Endodermal cell (in vitro differentiated cells): ENCODE data around the gene NEDD9. TPM values are rescaled to one million over a fixed set of nuclear protein-coding genes. Genes with fewer than 3 reads are reported as not detected.

ENCODE experiments used
- DNase-seq: peaks from one replicate; pipeline ENCODE4 v3.0.0-alpha.2; 2017
- H3K27ac ChIP-seq: 2 replicates; pipeline ENCODE4 v1.5.1; 2013; ENCODE audit warnings: mild to moderate bottlenecking, low read depth, low read length, moderate library complexity
- H3K27me3 ChIP-seq: 2 replicates; pipeline ENCODE4 v1.6.1; 2013; ENCODE audit warnings: mild to moderate bottlenecking, low read length, moderate library complexity; ENCODE audit not compliant: insufficient read depth, control insufficient read depth, poor library complexity, severe bottlenecking
- H3K36me3 ChIP-seq: 2 replicates; pipeline ENCODE4 v1.7.0; 2013; ENCODE audit warnings: mild to moderate bottlenecking, low read length, moderate library complexity; ENCODE audit not compliant: control insufficient read depth, insufficient read depth
- H3K4me1 ChIP-seq: one replicate; pipeline ENCODE4 v1.7.0; 2013; ENCODE audit warnings: low read length; ENCODE audit not compliant: control insufficient read depth, insufficient read depth
- H3K4me3 ChIP-seq: 2 replicates; pipeline ENCODE4 v1.5.1; 2013; ENCODE audit warnings: mild to moderate bottlenecking, low read length, moderate library complexity
- H3K9ac ChIP-seq: 2 replicates; pipeline ENCODE4 v1.6.1; 2013; ENCODE audit warnings: mild to moderate bottlenecking, low read length, moderate library complexity; ENCODE audit not compliant: poor library complexity, severe bottlenecking; ENCODE audit errors: extremely low read depth
- H3K9me3 ChIP-seq: 2 replicates; pipeline ENCODE4 v1.6.1; 2013; ENCODE audit warnings: mild to moderate bottlenecking, low read length, moderate library complexity; ENCODE audit not compliant: control insufficient read depth
- H3K27ac Mint-ChIP-seq: 2 replicates; pipeline ENCODE4 v1.8.0; 2020; ENCODE audit warnings: mixed read lengths
- H3K27me3 Mint-ChIP-seq: 2 replicates; pipeline ENCODE4 v1.8.0; 2021; ENCODE audit warnings: mild to moderate bottlenecking, mixed read lengths; ENCODE audit not compliant: insufficient read depth
- H3K36me3 Mint-ChIP-seq: 2 replicates; pipeline ENCODE4 v1.8.0; 2020; ENCODE audit warnings: low read depth, mixed read lengths
- H3K4me1 Mint-ChIP-seq: 2 replicates; pipeline ENCODE4 v1.8.0; 2020; ENCODE audit warnings: mixed read lengths
- H3K4me3 Mint-ChIP-seq: 2 replicates; pipeline ENCODE4 v1.8.0; 2020; ENCODE audit warnings: mild to moderate bottlenecking, moderate library complexity, mixed read lengths
- H3K9me3 Mint-ChIP-seq: 2 replicates; pipeline ENCODE4 v1.8.0; 2020; ENCODE audit warnings: mild to moderate bottlenecking, mixed read lengths
- CTCF ChIP-seq: fragments of 200-600 bp; sonication (generic); conservative IDR thresholded peaks from 2 replicates; pipeline ENCODE4 v1.5.0; 2021; ENCODE audit warnings: antibody characterized with exemption, mild to moderate bottlenecking
- WGBS, 2 experiments: methylation state at CpG; one replicate each; pipeline versions ENCODE4 v1.1.5 to v1.1.7; 2013; ENCODE audit warnings: missing lambda C conversion rate in 2 of 2, mixed read lengths in 1 of 2; ENCODE audit not compliant: insufficient coverage in 1 of 2, insufficient read length in 1 of 2; 5-methylcytosine and 5-hydroxymethylcytosine counted together
- total RNA-seq, 2 donors: library from RNA; stranded (reverse); fragmentation: NEBNext Ultra II Directional in 1 of 2; extraction: Animal tissue kit (Norgen Biotek cat#: 25700) in 1 of 2; gene quantifications; 2 replicates in 1 of 2; 3 replicates in 1 of 2; pipeline ENCODE4 v1.2.1, GENCODE V29; 2021

The NEDD9 gene
- total RNA-seq, 2 donors from 2014 or later = 1.7 to 7.4 TPM

GRCh38 chr6:11218102-11218442 lies 14.4 kb downstream of the NEDD9 start:
- Mint-ChIP-seq H3K9me3 (no peaks in the 10 kb centered on the region), H3K27me3 (peaks cover 5% of the 10 kb centered on the region), H3K27ac (no peak overlapping the region), H3K4me3 (no peak overlapping the region), H3K36me3 (peaks cover 8% of the 10 kb centered on the region), H3K4me1 (peaks cover 55% of the 10 kb centered on the region)
- Histone ChIP-seq H3K9me3 (no peaks in the 10 kb centered on the region), H3K27ac (no peak overlapping the region), H3K4me1 (peaks cover 27% of the 10 kb centered on the region), H3K27me3 (no peaks in the 10 kb centered on the region), H3K36me3 (peaks cover 36% of the 10 kb centered on the region), H3K4me3 (peak overlapping the region; percentile 48), H3K9ac (no peak overlapping the region)
- DNase-seq = no peak
- WGBS, 2 experiments = 86 to 98% methylated on average over 2 to 3 of the region's 3 CpGs
- TF ChIP-seq CTCF = no peak

- peaks cover 5% of the 10 kb centered on the region for H3K27me3 Mint-ChIP-seq
- no peaks in the 10 kb centered on the region for H3K9me3 ChIP-seq
- H3K27ac ChIP-seq = no peak overlapping the region
- H3K27me3 ChIP-seq = no peaks in the 10 kb centered on the region
- H3K4me3 Mint-ChIP-seq = no peak overlapping the region
- H3K9me3 Mint-ChIP-seq = no peaks in the 10 kb centered on the region
- no peak for TF ChIP-seq CTCF
- H3K4me3 ChIP-seq = peak overlapping the region; percentile 48
- no peak for DNase-seq
- H3K4me1 Mint-ChIP-seq = peaks cover 55% of the 10 kb centered on the region
- no peak overlapping the region for H3K9ac ChIP-seq
- H3K36me3 Mint-ChIP-seq = peaks cover 12% of the 10 kb centered on the region
- WGBS, 2 experiments = 82 to 94% methylated on average over 3 to 4 of the region's 4 CpGs
- H3K27ac Mint-ChIP-seq = no peak overlapping the region
- peaks cover 41% of the 10 kb centered on the region for H3K36me3 ChIP-seq
- H3K4me1 ChIP-seq = peaks cover 27% of the 10 kb centered on the region
Measured at GRCh38 chr6:11217360-11218101, 14.9 kb downstream of the NEDD9 start.

GRCh38 chr6:11215773-11216172 lies 16.7 kb downstream of the NEDD9 start:
- Mint-ChIP-seq H3K4me1 (peaks cover 59% of the 10 kb centered on the region), H3K27me3 (peaks cover 5% of the 10 kb centered on the region), H3K4me3 (no peak overlapping the region), H3K9me3 (no peaks in the 10 kb centered on the region), H3K36me3 (peaks cover 12% of the 10 kb centered on the region), H3K27ac (no peak overlapping the region)
- no peak overlapping the region for H3K9ac ChIP-seq
- WGBS, 2 experiments = 86 to 90% methylated on average over 7 of the region's 7 CpGs
- no peak for TF ChIP-seq CTCF
- H3K36me3 ChIP-seq = peaks cover 51% of the 10 kb centered on the region
- peaks cover 27% of the 10 kb centered on the region for H3K4me1 ChIP-seq
- H3K27ac ChIP-seq = no peak overlapping the region
- H3K27me3 ChIP-seq = no peaks in the 10 kb centered on the region
- no peak overlapping the region for H3K4me3 ChIP-seq
- DNase-seq = no peak
- H3K9me3 ChIP-seq = no peaks in the 10 kb centered on the region
